HG03354 (cell line): ENCODE measurements around the gene SERPINB1.

ENCODE experiments used
- ATAC-seq: cut with Tn5 transposase; IDR thresholded peaks from one replicate; pipeline ENCODE4 v1.9.1; 2021; ENCODE audit warnings: mild to moderate bottlenecking; ENCODE audit not compliant: unreplicated experiment, poor library complexity, severe bottlenecking

The SERPINB1 gene

DNA sequence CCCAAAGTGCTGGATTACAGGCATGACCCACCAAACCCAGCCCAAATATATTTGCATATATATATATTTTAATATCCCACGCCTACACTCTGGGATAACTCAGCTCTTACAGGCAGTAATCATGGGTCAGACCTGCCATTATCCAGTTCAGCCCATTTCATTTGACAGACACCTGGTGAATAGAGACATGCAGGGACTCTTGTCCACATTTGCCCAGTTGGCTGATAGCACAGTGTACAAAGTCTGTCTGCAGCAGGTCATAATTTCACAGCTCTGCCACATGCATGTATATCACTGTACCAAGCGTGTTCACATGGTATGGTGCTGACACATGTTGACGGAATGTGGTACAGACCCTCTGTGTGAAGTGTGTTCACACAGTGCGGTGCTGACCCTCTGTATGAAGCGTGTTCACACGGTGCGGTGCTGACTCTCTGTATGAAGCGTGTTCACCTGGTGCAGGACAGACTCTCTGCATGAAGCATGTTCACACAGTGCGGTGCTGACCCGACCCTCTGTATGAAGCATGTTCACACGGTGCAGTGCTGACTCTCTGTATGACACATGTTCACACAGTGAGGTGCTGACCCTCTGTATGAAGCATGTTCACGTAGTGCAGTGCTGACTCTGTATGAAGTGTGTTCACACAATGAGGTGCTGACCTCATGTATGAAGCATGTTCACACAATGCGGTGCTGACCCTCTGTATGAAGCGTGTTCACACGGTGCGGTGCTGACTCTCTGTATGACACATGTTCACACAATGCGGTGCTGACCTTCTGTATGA, 10.3 kb upstream of the SERPINB1 start:
- ATAC-seq, result no peak

DNA sequence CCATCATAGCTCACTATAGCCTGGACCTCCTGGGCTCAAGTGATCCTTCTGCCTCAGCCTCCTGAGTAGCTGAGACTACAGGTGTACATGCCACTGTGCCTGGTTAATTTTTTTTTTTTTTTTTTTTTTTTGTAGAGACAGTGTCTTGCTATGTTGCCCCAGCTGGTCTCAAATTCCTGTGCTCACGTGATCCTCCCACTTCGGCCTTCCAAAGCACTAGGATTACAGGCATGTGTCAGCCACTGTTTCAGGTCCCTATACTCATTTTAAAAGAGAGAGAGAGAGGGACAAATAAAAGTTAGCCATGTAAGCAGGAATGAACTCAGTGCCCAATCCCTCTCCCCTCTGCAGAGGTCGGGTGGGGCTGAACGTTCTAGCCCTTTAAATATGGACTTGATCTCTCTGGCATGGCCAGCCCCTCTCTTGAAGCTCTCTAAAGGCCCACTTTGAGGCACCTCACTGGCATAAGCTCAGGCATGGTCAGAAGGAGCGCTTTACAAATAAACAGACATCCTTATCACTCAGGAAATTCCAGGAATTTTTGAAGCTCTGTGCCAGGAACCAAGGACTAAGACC, 9.0 kb upstream of the SERPINB1 start:
- no peak for ATAC-seq

DNA sequence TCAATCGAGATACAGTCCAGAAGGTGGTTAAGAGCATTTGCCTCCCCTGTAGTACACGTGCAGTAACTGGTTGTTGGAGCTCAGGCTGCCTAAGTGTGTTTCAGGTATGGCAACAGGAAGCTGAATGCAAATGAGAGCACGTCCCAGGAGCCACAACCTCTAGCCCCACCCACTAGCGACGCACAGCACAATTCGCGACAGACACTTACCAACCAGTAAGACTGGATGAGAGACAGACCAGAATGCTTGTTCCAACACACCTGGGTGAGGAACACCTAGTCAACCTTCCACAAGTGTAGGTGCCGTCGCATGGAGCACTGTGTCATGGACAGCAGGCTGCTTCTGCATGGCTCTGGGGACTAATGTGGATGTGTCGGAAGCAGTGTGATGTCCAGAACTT, 7.2 kb upstream of the SERPINB1 start:
- ATAC-seq, result peak; percentile 53

DNA sequence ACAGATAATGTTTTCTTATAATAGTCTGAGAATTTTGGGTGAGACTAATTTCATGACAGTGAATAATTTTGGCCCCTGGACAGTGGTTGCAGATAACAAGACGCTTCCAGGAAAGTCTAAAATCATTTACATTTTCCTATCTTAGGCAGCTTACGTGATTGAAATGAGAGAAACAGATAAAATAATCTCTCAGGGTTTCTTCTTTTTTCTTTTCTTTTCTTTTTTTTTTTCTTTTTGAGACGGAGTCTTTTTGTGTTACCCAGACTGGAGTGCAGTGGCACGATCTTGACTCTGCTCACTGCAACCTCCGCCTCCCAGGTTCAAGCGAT, 4.2 kb upstream of the SERPINB1 start:
- no peak for ATAC-seq

GRCh38 chr6:2844008-2844407, 2.3 kb upstream of the SERPINB1 start:
- no peak for ATAC-seq

- no peak for ATAC-seq
Observed at GRCh38 chr6:2843138-2843740, 1.6 kb upstream of the SERPINB1 start.

DNA sequence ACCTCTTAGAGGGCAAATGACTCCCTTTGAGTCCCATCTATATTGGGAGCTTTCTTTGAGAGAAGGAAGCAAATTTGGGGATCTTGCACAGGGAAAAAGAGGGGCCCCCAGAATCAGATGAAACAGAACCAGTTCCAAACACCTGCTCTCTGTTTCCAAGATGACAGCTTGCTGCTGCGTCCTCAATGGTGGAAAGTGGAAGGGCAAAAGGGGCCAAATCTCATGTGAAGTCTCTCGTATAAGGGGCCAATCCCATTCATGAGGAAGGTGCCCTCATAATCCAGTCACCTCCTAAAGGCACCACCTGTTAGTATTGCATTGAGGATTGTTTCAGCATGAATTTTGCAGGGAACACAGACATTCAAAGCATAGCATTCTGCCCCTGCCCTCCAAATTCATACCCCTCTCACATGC, 483 bp upstream of the SERPINB1 start:
- no peak for ATAC-seq

DNA sequence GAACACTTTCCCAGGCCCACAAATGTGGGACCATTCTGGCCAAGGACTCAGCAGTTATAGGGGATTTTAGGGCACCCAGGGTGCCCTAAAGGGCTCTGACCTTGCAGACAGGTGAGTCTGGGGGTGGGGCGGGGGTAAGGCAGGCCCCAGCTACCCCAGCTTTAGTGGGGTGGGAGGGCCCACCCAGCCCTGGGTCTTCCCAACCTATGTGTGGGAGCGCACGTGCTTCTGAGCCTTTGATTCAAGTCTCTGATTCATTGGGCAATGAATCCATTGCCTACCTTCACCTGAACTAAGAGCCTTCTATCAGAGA, 958 bp downstream of the SERPINB1 start:
- ATAC-seq, result no peak

GRCh38 chr6:2839982-2840748, 1.5 kb downstream of the SERPINB1 start:
- no peak for ATAC-seq

DNA sequence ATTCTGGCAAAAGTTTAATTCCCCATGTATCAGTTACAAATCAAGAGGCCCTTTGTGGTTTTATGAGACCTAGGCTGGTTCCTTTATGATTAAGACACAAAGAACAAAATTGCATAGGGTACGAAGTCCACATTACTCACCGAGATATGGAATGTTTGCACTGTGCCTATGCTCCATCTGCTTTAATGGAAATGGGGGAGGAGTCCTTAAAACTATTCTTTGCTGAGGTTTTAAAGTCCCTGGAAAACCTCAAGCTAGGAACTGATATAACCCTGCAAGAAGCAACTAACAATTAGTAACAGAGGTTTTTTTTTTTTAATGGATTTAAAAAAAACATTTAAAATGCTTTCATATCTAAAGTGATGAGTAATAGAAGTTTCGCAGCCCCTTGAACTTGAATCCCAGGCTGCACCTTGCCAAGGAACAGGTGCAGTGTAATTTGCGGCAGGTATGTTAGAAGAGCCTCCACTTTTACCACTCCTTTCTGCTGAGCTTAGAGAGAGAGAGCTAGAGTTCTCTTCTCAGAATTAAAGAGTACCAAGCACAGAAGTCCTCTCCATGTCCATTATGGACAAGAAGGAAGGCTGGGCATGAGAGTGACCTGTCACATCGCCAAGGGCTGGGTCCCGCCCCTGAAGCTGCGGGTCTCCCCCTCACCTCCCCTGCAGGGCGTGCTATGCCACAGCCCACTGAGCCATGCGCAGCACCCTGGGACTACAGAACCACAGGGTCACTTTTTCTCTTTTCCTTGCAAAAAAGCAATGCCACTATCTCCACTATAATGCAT, 2.3 kb downstream of the SERPINB1 start:
- ATAC-seq, result no peak

DNA sequence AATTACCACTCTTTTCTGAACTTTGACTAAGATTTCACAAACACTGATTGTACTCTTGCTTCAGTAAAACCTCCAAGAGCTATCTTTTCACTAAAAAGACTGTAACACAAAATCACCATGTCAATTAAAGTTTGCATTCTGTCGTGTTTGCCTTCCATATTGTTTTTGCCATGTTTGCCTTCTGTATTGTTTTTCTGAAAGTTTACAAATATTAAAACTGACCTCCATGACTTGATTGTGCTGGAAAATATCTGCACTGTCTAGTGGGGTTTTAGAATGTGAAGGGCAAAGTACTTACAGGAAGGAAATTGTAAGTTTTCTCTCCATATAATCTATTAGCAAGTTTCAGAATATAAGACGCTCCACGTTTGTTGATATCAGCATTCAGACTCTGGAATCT, 3.4 kb downstream of the SERPINB1 start:
- ATAC-seq, result no peak

DNA sequence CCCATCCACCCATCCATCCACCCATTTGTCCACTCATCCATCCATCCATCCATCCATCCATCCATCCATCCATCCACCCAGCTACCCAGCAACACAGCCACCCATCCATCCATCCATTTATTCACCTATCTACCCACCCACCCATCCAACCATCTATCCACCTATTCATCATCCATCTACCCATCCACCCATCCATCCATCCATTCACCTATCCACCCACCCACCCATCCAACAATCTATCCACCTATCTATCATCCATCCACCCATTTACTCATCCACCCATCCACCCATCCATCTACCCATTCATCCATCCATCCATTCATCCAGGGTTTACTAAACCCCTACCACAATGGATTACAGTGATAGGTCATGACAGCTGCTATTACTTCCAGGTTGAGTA, 7.4 kb downstream of the SERPINB1 start:
- no peak for ATAC-seq

- no peak for ATAC-seq
Observed at GRCh38 chr6:2831392-2831791, 10.3 kb downstream of the SERPINB1 start.

GRCh38 chr6:2830183-2830582, 11.5 kb downstream of the SERPINB1 start:
- ATAC-seq, result no peak

DNA sequence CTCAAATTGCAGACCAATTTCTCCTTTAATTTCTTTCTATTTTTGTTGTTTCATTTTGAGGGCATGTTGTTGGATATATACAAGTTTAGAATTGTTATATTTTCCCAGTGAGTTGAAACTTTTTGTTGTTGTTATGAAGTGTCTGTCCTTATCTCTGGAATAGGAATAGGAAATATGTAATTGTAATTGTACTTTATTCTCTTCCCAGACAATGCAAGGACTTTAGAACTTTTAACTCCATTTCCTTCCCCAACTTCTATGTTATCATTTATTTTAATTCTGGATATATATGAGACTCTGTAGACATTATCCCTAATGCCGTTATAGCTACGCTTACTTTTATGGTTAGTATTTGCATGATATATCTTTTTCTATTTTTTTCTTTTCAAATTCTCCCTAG, 12.4 kb downstream of the SERPINB1 start:
- no peak for ATAC-seq

- no peak for ATAC-seq
Observed at GRCh38 chr6:2828629-2829028, 13.0 kb downstream of the SERPINB1 start.

GRCh38 chr6:2827142-2827541, 14.5 kb downstream of the SERPINB1 start:
- no peak for ATAC-seq

- ATAC-seq, result no peak
Observed at GRCh38 chr6:2826131-2826530, 15.5 kb downstream of the SERPINB1 start.

DNA sequence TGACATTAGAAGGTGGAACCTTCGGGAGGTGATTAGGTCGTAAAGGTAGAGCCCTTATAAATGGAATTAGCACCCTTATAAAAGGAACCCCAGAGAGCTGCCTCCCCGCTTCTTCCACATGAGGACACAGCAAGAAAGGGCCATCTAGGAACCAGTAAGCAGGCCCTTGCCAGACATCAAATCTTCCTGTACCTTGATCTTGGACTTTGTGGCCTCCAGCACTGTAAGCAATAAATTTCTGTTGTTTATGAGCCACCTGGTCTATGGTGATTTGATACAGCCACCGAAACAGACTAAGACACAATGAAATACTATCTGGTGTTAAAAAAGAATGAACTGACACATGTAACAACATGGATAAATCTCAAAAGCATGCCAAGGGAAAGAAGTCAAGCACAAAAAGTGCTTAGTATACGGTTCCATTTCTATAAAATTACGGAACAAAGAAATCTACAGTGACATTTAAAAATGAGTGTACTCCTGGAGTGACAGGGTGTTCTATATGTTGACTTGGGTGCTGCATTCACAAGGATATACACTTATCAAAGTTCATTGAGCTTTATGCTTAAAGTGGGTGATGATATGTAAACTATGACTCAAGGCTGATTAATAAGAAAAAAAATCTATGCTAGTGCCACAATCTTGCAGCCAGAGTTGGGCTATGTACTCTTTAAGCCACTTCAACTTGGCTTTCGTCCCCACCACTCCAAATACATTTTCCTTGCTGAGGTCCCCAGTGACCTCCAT, 18.4 kb downstream of the SERPINB1 start:
- ATAC-seq, result no peak
